NB4 (cell line): ENCODE data around the gene LMBRD2.

Experiments used
- POLR2A ChIP-seq: IDR thresholded peaks from 2 replicates; pipeline ENCODE4 v1.6.1; 2011; ENCODE audit warnings: mild to moderate bottlenecking; ENCODE audit not compliant: insufficient read length; ENCODE audit errors: extremely low read depth
- TF ChIP-seq, protein P1 (sequence below): IDR thresholded peaks from one replicate; pipeline ENCODE4 v1.5.1; 2012; ENCODE audit warnings: low read depth, low read length
- TF ChIP-seq, protein P2 (sequence below): IDR thresholded peaks from 2 replicates; pipeline ENCODE4 v1.6.1; 2011; ENCODE audit warnings: low read depth, low read length

GRCh38 chr5:36173426-36173825 lies 21.7 kb upstream of the LMBRD2 start:
- TF ChIP-seq, protein P1, sequence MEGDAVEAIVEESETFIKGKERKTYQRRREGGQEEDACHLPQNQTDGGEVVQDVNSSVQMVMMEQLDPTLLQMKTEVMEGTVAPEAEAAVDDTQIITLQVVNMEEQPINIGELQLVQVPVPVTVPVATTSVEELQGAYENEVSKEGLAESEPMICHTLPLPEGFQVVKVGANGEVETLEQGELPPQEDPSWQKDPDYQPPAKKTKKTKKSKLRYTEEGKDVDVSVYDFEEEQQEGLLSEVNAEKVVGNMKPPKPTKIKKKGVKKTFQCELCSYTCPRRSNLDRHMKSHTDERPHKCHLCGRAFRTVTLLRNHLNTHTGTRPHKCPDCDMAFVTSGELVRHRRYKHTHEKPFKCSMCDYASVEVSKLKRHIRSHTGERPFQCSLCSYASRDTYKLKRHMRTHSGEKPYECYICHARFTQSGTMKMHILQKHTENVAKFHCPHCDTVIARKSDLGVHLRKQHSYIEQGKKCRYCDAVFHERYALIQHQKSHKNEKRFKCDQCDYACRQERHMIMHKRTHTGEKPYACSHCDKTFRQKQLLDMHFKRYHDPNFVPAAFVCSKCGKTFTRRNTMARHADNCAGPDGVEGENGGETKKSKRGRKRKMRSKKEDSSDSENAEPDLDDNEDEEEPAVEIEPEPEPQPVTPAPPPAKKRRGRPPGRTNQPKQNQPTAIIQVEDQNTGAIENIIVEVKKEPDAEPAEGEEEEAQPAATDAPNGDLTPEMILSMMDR, result no peak
- TF ChIP-seq, protein P2, sequence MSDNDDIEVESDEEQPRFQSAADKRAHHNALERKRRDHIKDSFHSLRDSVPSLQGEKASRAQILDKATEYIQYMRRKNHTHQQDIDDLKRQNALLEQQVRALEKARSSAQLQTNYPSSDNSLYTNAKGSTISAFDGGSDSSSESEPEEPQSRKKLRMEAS, result no peak
- no peak for TF ChIP-seq POLR2A
